Body of pancreas (tissue), 4 donors: ENCODE results near the gene P2RX3. TPM values are rescaled to one million over a fixed set of nuclear protein-coding genes. Genes with fewer than 3 reads are reported as not detected.

Experiments used
- ATAC-seq: fragments of 150-250 bp; one replicate; pipeline ENCODE4 v1.9.1; 2016
- DNase-seq, 4 donors: peaks; one replicate each; pipeline ENCODE4 v3.0.0-alpha.2; 2019
- H3K27ac ChIP-seq, 4 donors: fragments of 200-600 bp; sonication (generic); 1 replicate in 3 of 4; 2 replicates in 1 of 4; pipeline versions ENCODE4 v1.5.1 to v1.6.1; 2016 to 2019; ENCODE audit warnings: mild to moderate bottlenecking in 1 of 4, mixed read lengths in 1 of 4, moderate library complexity in 1 of 4
- H3K27me3 ChIP-seq, 2 donors: fragments of 200-600 bp; sonication (generic); one replicate each; pipeline ENCODE4 v1.6.0; 2016; ENCODE audit warnings: mild to moderate bottlenecking in 1 of 2
- H3K36me3 ChIP-seq, 2 donors: fragments of 200-600 bp; sonication (generic); replicated peaks in 1 of 2; 2 replicates each; pipeline ENCODE4 v1.5.1; 2016; ENCODE audit warnings: low read depth in 2 of 2; ENCODE audit not compliant: insufficient read depth in 1 of 2
- H3K4me1 ChIP-seq: fragments of 200-600 bp; sonication (generic); one replicate; pipeline ENCODE4 v1.6.0; 2016
- H3K4me3 ChIP-seq, 2 donors: fragments of 200-600 bp; sonication (generic); 1 replicate in 1 of 2; 2 replicates in 1 of 2; pipeline ENCODE4 v1.5.1; 2016 to 2019
- H3K9me3 ChIP-seq, 3 donors: fragments of 200-600 bp; sonication (generic); 1 replicate in 2 of 3; 2 replicates in 1 of 3; pipeline ENCODE4 v1.5.1; 2016
- CTCF ChIP-seq, 7 experiments: fragments of 450-650 bp in 4 of 7; fragments of 200-600 bp in 3 of 7; sonication (generic) in 3 of 7; IDR thresholded peaks; one replicate each; pipeline ENCODE4 v1.5.1; 2016 to 2019; ENCODE audit warnings: antibody characterized with exemption in 7 of 7
- POLR2A ChIP-seq, 3 donors: fragments of 450-650 bp; IDR thresholded peaks; one replicate each; pipeline ENCODE4 v1.6.1; 2016; ENCODE audit warnings: antibody characterized with exemption in 3 of 3, mild to moderate bottlenecking in 2 of 3
- WGBS, 2 donors: methylation state at CpG; one replicate each; pipeline ENCODE4 v1.1.5; 2017; 5-methylcytosine and 5-hydroxymethylcytosine counted together
- intact Hi-C: fragments of 100-400 bp; cut with DNase I; formaldehyde crosslinking; loops from one replicate; pipeline ENCODE4 v1.15.1; 2023
- total RNA-seq, 2 donors: library from RNA; depleted of rRNA; stranded (reverse); fragments of >200 nt; gene quantifications; one replicate each; pipeline ENCODE4 v1.1.0, GENCODE V29; 2016

Gene P2RX3
- total RNA-seq, 2 donors from 2014 or later, result not detected

GRCh38 chr11:57396744-57397143, 58.6 kb downstream of the P2RX3 start:
- Histone ChIP-seq H3K27me3 (no peaks in the 10 kb centered on the region), H3K9me3 (no peaks in the 10 kb centered on the region), H3K27ac (no peak overlapping the region), H3K36me3 (no peaks in the 10 kb centered on the region), H3K4me1 (no peaks in the 10 kb centered on the region), H3K4me3 (no peak overlapping the region)
- no peak for ATAC-seq
- no peak for DNase-seq
- WGBS, 2 donors, result 57 to 58% methylated on average over 2 of the region's 2 CpGs
- intact Hi-C loops, result no loop called here
- TF ChIP-seq POLR2A (IDR thresholded peaks at IDR 0.05) (no peak), CTCF (IDR thresholded peaks at IDR 0.05) (no peak)

- Histone ChIP-seq H3K4me3 (no peak overlapping the region), H3K9me3 (no peaks in the 10 kb centered on the region), H3K4me1 (no peaks in the 10 kb centered on the region), H3K27ac (no peak overlapping the region), H3K36me3 (no peaks in the 10 kb centered on the region), H3K27me3 (no peaks in the 10 kb centered on the region)
- ATAC-seq (no peak), DNase-seq (no peak)
- intact Hi-C loops, result no loop called here
- WGBS, 2 donors, result 79 to 80% methylated on average over 4 of the region's 4 CpGs
- TF ChIP-seq POLR2A (IDR thresholded peaks at IDR 0.05) (no peak), CTCF (IDR thresholded peaks at IDR 0.05) (no peak)
Measured at GRCh38 chr11:57397394-57397990, 59.3 kb downstream of the P2RX3 start.

GRCh38 chr11:57399221-57399620, 61.1 kb downstream of the P2RX3 start:
- no peak for DNase-seq
- Histone ChIP-seq H3K4me3 (no peak overlapping the region), H3K27ac (no peak overlapping the region), H3K9me3 (no peaks in the 10 kb centered on the region), H3K36me3 (no peaks in the 10 kb centered on the region), H3K27me3 (no peaks in the 10 kb centered on the region), H3K4me1 (no peaks in the 10 kb centered on the region)
- intact Hi-C loops, result no loop called here
- ATAC-seq, result no peak
- TF ChIP-seq CTCF (IDR thresholded peaks at IDR 0.05) (no peak), POLR2A (IDR thresholded peaks at IDR 0.05) (no peak)
- 83 to 84% methylated on average over 5 of the region's 5 CpGs for WGBS, 2 donors

GRCh38 chr11:57399972-57400578, 61.9 kb downstream of the P2RX3 start:
- no peaks in the 10 kb centered on the region for H3K27me3 ChIP-seq
- no peak overlapping the region for H3K27ac ChIP-seq
- no peaks in the 10 kb centered on the region for H3K9me3 ChIP-seq
- TF ChIP-seq CTCF (IDR thresholded peaks at IDR 0.05) (no peak), POLR2A (IDR thresholded peaks at IDR 0.05) (no peak)
- no peaks in the 10 kb centered on the region for H3K36me3 ChIP-seq
- 71 to 83% methylated on average over 4 of the region's 4 CpGs for WGBS, 2 donors
- DNase-seq, result no peak
- no peak for ATAC-seq
- H3K4me1 ChIP-seq, result no peaks in the 10 kb centered on the region
- intact Hi-C loops, result no loop called here
- no peak overlapping the region for H3K4me3 ChIP-seq
